HepG2 (cell line): Measurements from ENCODE around the gene TRIM44. TPM values are rescaled to one million over a fixed set of nuclear protein-coding genes. Genes with fewer than 3 reads are reported as not detected.

Source experiments
- CCDC6 ChIP-seq: sonication (generic); formaldehyde crosslinking; IDR thresholded peaks from 2 replicates; pipeline ENCODE4 v1.8.1; 2022; ENCODE audit warnings: mild to moderate bottlenecking, missing genetic modification reagents, moderate library complexity
- GPN1 ChIP-seq: sonication (generic); formaldehyde crosslinking; IDR thresholded peaks from 2 replicates; pipeline ENCODE4 v1.5.1; 2020; ENCODE audit warnings: missing genetic modification reagents, borderline replicate concordance
- HDAC1 ChIP-seq: sonication (generic); formaldehyde crosslinking; IDR thresholded peaks from 2 replicates; pipeline ENCODE4 v1.5.1; 2020; ENCODE audit warnings: mild to moderate bottlenecking, missing genetic modification reagents
- HNF1A ChIP-seq, 2 experiments: sonication (generic) in 1 of 2; formaldehyde crosslinking in 1 of 2; IDR thresholded peaks; 2 replicates each; pipeline versions ENCODE4 v1.4.0 to v1.6.1; 2016 to 2020; ENCODE audit warnings: borderline replicate concordance in 1 of 2, low read depth in 1 of 2, mild to moderate bottlenecking in 1 of 2, missing genetic modification reagents in 1 of 2
- KLF13 ChIP-seq: sonication (generic); formaldehyde crosslinking; IDR thresholded peaks from 2 replicates; pipeline ENCODE4 v1.4.0; 2020; ENCODE audit warnings: mild to moderate bottlenecking, missing genetic modification reagents
- NAIF1 ChIP-seq: sonication (generic); formaldehyde crosslinking; IDR thresholded peaks from 2 replicates; pipeline ENCODE4 v1.5.0; 2020; ENCODE audit warnings: mild to moderate bottlenecking, missing genetic modification reagents, borderline replicate concordance
- NR2F6 ChIP-seq, 2 experiments: IDR thresholded peaks; 2 replicates each; pipeline ENCODE4 v1.6.1; 2016; ENCODE audit warnings: antibody characterized with exemption in 1 of 2, mild to moderate bottlenecking in 1 of 2
- PLRG1 ChIP-seq: fragments of 450-650 bp; conservative IDR thresholded peaks from 2 replicates; pipeline ENCODE4 v1.6.1; 2016
- SUZ12 ChIP-seq: fragments of 150-350 bp; IDR thresholded peaks from 2 replicates; pipeline ENCODE4 v1.6.1; 2014; ENCODE audit warnings: low read depth, low read length
- TCF12 ChIP-seq, 2 experiments: fragments of 450-650 bp in 1 of 2; sonication (generic) in 1 of 2; formaldehyde crosslinking in 1 of 2; IDR thresholded peaks; 2 replicates each; pipeline versions ENCODE4 v1.6.1 to v1.8.0; 2017 to 2022; ENCODE audit warnings: antibody characterized with exemption in 1 of 2, mild to moderate bottlenecking in 1 of 2, missing genetic modification reagents in 1 of 2, moderate library complexity in 1 of 2
- ZBTB14 ChIP-seq: sonication (generic); formaldehyde crosslinking; IDR thresholded peaks from 2 replicates; pipeline ENCODE4 v1.4.0; 2020; ENCODE audit warnings: missing genetic modification reagents
- ZNF362 ChIP-seq: sonication (generic); formaldehyde crosslinking; IDR thresholded peaks from 2 replicates; pipeline ENCODE4 v1.4.0; 2020; ENCODE audit warnings: missing genetic modification reagents, mild to moderate bottlenecking, borderline replicate concordance
- ZNF441 ChIP-seq: sonication (generic); formaldehyde crosslinking; IDR thresholded peaks from 2 replicates; pipeline ENCODE4 v1.7.0; 2021; ENCODE audit warnings: missing genetic modification reagents, borderline replicate concordance
- ZNF670 ChIP-seq: sonication (generic); formaldehyde crosslinking; IDR thresholded peaks from 2 replicates; pipeline ENCODE4 v1.8.0; 2022; ENCODE audit warnings: mild to moderate bottlenecking, missing genetic modification reagents, borderline replicate concordance
- ZNF674 ChIP-seq: sonication (generic); formaldehyde crosslinking; IDR thresholded peaks from 2 replicates; pipeline ENCODE4 v1.5.0; 2020; ENCODE audit warnings: low read depth, mild to moderate bottlenecking, missing genetic modification reagents
- ZSCAN12 ChIP-seq: sonication (generic); formaldehyde crosslinking; IDR thresholded peaks from 2 replicates; pipeline ENCODE4 v1.9.0; 2021; ENCODE audit warnings: mild to moderate bottlenecking, missing genetic modification reagents
- polyA plus RNA-seq, 8 experiments: library from polyadenylated mRNA; depleted of rRNA in 3 of 8; stranded (reverse) in 7 of 8; unstranded in 1 of 8; fragments of >200 nt; fragmentation: Illumina TruSeq in 4 of 8; extraction: Trizol in 4 of 8; gene quantifications; 2 replicates each; pipeline versions ENCODE4 v1.2.1 to v1.2.3, GENCODE V29; 2011 to 2016; ENCODE audit warnings: low read depth in 4 of 8, missing spikeins in 1 of 8, mixed read lengths in 1 of 8; ENCODE audit not compliant: insufficient read depth in 1 of 8
- total RNA-seq, 5 experiments: library from RNA; depleted of rRNA; stranded (reverse); fragments of >200 nt; fragmentation: Illumina TruSeq; extraction: Trizol; gene quantifications; 2 replicates each; pipeline ENCODE4 v1.2.3, GENCODE V29; 2016; ENCODE audit warnings: low read depth in 1 of 5
- TF ChIP-seq, protein P1 (sequence below): sonication (generic); formaldehyde crosslinking; IDR thresholded peaks from 2 replicates; pipeline ENCODE4 v1.5.1; 2020; ENCODE audit warnings: missing genetic modification reagents, mild to moderate bottlenecking, borderline replicate concordance
- TF ChIP-seq, protein P2 (sequence below): sonication (generic); formaldehyde crosslinking; IDR thresholded peaks from 2 replicates; pipeline ENCODE4 v1.9.0; 2022; ENCODE audit warnings: low read depth, missing genetic modification reagents

Gene TRIM44
- total and polyA plus RNA-seq, 2 of the 13 experiments (the other 11 are each of a cell fraction or from before 2014, with no cell fraction given), result 22.7 to 50.3 TPM

- TF ChIP-seq, protein P1, sequence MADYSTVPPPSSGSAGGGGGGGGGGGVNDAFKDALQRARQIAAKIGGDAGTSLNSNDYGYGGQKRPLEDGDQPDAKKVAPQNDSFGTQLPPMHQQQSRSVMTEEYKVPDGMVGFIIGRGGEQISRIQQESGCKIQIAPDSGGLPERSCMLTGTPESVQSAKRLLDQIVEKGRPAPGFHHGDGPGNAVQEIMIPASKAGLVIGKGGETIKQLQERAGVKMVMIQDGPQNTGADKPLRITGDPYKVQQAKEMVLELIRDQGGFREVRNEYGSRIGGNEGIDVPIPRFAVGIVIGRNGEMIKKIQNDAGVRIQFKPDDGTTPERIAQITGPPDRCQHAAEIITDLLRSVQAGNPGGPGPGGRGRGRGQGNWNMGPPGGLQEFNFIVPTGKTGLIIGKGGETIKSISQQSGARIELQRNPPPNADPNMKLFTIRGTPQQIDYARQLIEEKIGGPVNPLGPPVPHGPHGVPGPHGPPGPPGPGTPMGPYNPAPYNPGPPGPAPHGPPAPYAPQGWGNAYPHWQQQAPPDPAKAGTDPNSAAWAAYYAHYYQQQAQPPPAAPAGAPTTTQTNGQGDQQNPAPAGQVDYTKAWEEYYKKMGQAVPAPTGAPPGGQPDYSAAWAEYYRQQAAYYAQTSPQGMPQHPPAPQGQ (CRISPR knock-in tag), result no peak
- no peak for TF ChIP-seq TCF12 (IDR thresholded peaks at IDR 0.05)
- TF ChIP-seq TCF12 (CRISPR knock-in tag; IDR thresholded peaks at IDR 0.05), result no peak; the same call in 1 of the 2 replicates
- peak; percentile 79 for TF ChIP-seq HDAC1 (CRISPR knock-in tag)
- TF ChIP-seq PLRG1, result no peak
- no peak for TF ChIP-seq HNF1A (IDR thresholded peaks at IDR 0.05; ENCODE audit: low read depth)
- 0 out of 2 replicates have a peak, but pooled peaks have one; percentile 34 for TF ChIP-seq HNF1A (CRISPR knock-in tag; IDR thresholded peaks at IDR 0.05; ENCODE audit: borderline replicate concordance)
- TF ChIP-seq NAIF1 (CRISPR knock-in tag), result no peak
- TF ChIP-seq GPN1 (CRISPR knock-in tag), result no peak
- TF ChIP-seq ZSCAN12 (CRISPR knock-in tag), result peak; percentile 45; the same call in 1 of the 2 replicates
- TF ChIP-seq SUZ12, result no peak
- TF ChIP-seq CCDC6 (CRISPR knock-in tag), result 0 out of 2 replicates have a peak, but pooled peaks have one; percentile 43
- no peak for TF ChIP-seq KLF13 (CRISPR knock-in tag)
- TF ChIP-seq ZNF670 (CRISPR knock-in tag), result peak; percentile 56; the same call in 1 of the 2 replicates
- TF ChIP-seq ZBTB14, result no peak
- 0 out of 2 replicates have a peak, but pooled peaks have one; percentile 62 for TF ChIP-seq ZNF441 (CRISPR knock-in tag)
- peak; percentile 91 for TF ChIP-seq NR2F6 (IDR thresholded peaks at IDR 0.05)
- peak; percentile 93 for TF ChIP-seq NR2F6 (CRISPR knock-in tag; IDR thresholded peaks at IDR 0.05)
- TF ChIP-seq ZNF674 (CRISPR knock-in tag), result no peak
- TF ChIP-seq, protein P2, sequence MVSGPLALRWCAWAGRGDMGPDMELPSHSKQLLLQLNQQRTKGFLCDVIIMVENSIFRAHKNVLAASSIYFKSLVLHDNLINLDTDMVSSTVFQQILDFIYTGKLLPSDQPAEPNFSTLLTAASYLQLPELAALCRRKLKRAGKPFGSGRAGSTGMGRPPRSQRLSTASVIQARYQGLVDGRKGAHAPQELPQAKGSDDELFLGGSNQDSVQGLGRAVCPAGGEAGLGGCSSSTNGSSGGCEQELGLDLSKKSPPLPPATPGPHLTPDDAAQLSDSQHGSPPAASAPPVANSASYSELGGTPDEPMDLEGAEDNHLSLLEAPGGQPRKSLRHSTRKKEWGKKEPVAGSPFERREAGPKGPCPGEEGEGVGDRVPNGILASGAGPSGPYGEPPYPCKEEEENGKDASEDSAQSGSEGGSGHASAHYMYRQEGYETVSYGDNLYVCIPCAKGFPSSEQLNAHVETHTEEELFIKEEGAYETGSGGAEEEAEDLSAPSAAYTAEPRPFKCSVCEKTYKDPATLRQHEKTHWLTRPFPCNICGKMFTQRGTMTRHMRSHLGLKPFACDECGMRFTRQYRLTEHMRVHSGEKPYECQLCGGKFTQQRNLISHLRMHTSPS (CRISPR knock-in tag), result peak; percentile 80
- no peak for TF ChIP-seq ZNF362 (CRISPR knock-in tag)
Observed at GRCh38 chr11:35662061-35662648, 420 bp upstream of the TRIM44 start (continued).
